Activated naive CD4-positive, alpha-beta T cell treated with anti-CD3 and anti-CD28 coated beads, Interleukin-2, amount 50 U/mL, for 72 hours (primary cell): ENCODE data around the gene NFIX. TPM values are rescaled to one million over a fixed set of nuclear protein-coding genes. Genes with fewer than 3 reads are reported as not detected.

Experiments
- ATAC-seq, 2 donors: fragments of 150-1000 bp; cut with Tn5 transposase; 2 replicates each; pipeline ENCODE4 v1.10.0; 2021; ENCODE audit warnings: mild to moderate bottlenecking in 2 of 2, moderate library complexity in 2 of 2
- DNase-seq, 2 donors: peaks; one replicate each; pipeline ENCODE4 v3.0.0; 2021 to 2022; ENCODE audit warnings: low spot score in 2 of 2
- H3K27ac Mint-ChIP-seq, 2 donors: one replicate each; pipeline ENCODE4 v1.8.0; 2022; ENCODE audit warnings: mild to moderate bottlenecking in 2 of 2, mixed read lengths in 2 of 2
- H3K36me3 Mint-ChIP-seq, 2 donors: one replicate each; pipeline ENCODE4 v1.8.0; 2022; ENCODE audit warnings: mixed read lengths in 2 of 2
- H3K9me3 Mint-ChIP-seq, 2 donors: one replicate each; pipeline ENCODE4 v1.8.0; 2022; ENCODE audit warnings: mixed read lengths in 2 of 2
- total RNA-seq, 2 donors: library from RNA; stranded (reverse); gene quantifications; one replicate each; pipeline ENCODE4 v1.2.3, GENCODE V29; 2022

Gene NFIX
- total RNA-seq, 2 donors from 2014 or later = 1.8 to 5.4 TPM

DNA sequence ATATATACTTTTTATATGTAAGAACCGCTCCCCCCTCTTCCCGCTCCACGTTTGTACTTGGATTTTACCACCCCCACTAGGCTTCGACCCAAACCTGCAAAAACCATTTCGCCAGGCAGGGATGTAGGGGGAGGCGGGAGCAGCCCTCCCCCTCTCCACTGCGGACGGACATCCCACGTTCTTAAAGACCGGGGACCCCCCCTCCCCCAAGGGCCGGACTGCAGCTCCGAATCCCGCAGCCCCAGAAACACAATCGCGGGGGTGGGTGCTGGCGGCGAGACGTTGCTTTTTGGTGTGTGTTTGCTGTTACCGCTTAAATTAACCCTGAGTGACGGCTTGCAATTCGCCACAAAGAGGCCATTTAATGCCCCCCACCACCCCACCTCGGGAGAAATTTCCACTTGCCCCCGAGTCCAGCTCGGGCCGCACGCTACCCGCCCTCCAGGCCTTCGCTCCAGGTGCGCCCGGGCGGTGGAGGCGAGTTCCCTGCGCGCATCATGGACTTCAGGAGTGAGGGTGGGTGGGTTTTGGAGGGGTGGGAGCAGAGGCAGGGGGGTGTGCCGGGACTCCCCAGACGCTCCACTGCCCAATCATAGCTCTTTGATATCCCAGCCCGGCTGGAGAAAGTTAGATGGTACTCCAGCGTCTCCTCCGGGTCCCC is 15.8 kb downstream of the NFIX start:
- Mint-ChIP-seq H3K36me3 (no peaks in the 10 kb centered on the region), H3K9me3 (no peaks in the 10 kb centered on the region), H3K27ac (peak overlapping the region in 1 of 2 donors; percentile 22)
- ATAC-seq (no peak), DNase-seq (no peak)

DNA sequence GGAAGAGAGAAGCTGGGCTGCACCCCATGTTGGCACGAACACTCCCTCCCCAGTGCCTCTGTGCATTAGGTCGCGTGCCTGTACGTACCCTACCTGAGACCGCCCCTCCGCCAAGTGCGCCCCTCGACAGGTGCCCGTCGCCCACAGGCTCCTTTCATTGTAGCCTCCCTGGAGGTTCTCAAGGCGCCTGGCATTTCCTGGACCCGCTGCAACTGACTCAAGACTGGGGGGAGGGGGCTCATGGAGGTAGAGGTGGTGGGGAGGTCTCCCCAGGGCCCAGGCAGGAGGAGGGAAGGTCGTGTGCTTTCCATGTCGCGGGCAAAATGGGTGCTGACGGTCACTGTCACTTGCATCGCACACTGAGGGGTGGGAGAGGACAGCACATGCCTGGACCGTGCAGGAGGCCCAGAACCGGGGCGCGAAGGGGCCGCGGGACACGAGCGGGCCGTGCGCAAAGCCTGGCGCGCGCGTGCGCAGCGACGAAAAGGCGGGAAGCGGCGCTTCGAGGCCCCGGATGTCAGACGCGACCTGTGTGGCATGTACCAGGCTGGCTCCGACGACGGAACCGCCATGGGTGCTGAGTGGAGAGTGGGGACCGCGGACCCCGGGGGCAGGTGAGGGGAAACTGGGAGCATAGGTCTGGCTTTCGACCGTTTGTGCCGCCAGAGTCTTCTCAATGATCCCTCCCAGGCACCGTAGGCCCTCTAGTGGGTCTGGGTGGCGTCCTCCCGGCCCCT is 16.5 kb downstream of the NFIX start:
- H3K9me3 Mint-ChIP-seq = no peaks in the 10 kb centered on the region
- no peaks in the 10 kb centered on the region for H3K36me3 Mint-ChIP-seq
- peak overlapping the region in 1 of 2 donors; percentile 22 for H3K27ac Mint-ChIP-seq
- ATAC-seq (no peak), DNase-seq (no peak)

DNA sequence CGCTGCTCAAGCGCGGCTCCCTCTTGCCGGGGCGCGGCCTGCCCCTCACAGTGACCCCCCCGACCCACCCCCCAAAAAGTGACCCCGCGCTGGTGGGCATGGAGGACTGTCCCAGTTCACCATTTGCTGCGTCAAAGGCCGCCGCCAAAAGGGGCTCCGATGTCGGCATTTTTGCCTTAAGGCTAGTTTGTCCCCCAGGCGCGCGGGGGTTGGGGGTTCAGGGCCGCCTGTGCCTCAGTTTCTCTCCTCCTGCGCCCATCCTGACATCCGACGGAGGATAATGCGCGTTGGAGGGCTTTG is 17.1 kb downstream of the NFIX start:
- DNase-seq = no peak
- Mint-ChIP-seq H3K27ac (peak overlapping the region in 1 of 2 donors; percentile 86), H3K9me3 (no peaks in the 10 kb centered on the region), H3K36me3 (no peaks in the 10 kb centered on the region)
- no peak for ATAC-seq

DNA sequence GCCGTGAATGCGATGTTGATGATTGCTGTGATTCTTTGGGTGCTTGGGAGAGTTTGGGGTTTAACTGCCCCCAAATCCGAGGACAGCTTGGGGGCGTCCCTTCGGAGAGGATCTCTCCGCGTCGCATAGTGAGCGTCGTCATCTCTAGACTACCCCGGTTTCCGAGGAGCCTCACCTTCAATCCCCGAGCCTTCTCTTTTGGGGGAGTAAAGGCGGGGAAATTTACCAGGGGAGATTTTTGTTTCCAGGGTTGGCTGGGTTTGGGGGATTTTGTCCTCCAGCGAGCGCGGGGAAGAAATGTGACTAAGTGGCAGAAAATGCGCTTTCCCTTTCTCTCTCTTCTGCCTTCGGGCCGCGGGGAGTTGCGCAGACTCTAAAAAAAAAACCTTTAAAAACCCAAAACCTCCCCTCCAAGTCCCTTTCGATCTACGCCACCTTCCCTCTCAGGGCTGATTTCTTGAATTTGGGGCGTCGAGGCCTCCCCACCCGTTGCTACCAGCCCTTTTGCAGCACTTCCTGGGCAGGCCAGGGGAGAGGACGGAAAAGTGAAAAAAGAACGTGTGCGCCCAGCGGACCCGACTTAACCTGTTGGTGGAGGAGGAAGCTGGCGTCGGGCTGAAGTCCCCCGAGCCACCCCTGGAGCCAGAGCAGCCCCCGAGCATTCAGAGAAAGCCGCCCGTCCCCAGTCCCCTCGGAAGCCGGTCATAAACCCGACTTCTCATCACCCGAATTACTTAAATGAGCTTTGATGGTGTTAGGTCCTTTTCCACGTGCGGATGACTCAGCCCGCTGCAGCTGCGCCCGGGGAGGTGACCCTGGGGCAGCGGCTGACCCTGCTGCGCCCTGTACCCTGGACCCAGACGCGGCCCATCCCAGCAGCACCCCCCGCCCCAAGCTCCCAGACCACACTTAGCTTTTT is 17.7 kb downstream of the NFIX start:
- no peaks in the 10 kb centered on the region for H3K36me3 Mint-ChIP-seq
- DNase-seq = peak; percentile 31 to 66

DNA sequence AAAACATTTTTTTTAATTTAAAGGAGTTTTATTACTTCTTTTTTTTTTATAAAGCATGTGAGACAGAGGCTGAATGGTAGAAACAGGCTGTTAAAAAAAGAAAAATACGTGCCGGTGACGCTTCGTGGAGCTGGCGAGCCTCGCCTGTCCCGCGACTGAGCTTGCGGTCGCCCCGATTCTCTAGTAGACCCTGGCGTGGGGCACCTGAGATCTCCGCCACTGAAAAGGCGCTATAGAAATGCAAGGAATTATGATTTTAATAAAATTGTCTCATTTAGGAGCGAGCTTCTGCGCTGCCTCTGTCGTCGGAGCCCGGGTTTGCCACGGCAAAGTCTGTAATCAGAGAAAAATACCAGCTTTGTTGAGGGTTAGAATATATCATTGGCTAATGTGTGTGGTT is 18.4 kb downstream of the NFIX start:
- ATAC-seq (no peak), DNase-seq (no peak)
- no peaks in the 10 kb centered on the region for H3K9me3 Mint-ChIP-seq
- peak overlapping the region in 1 of 2 donors; percentile 17 for H3K27ac Mint-ChIP-seq
- no peaks in the 10 kb centered on the region for H3K36me3 Mint-ChIP-seq

More for the DNA sequence above, 17.7 kb downstream of the NFIX start:
- ATAC-seq = peak; percentile 57 to 82
- Mint-ChIP-seq H3K27ac (peak overlapping the region; percentile 66 to 86), H3K9me3 (no peaks in the 10 kb centered on the region)

DNA sequence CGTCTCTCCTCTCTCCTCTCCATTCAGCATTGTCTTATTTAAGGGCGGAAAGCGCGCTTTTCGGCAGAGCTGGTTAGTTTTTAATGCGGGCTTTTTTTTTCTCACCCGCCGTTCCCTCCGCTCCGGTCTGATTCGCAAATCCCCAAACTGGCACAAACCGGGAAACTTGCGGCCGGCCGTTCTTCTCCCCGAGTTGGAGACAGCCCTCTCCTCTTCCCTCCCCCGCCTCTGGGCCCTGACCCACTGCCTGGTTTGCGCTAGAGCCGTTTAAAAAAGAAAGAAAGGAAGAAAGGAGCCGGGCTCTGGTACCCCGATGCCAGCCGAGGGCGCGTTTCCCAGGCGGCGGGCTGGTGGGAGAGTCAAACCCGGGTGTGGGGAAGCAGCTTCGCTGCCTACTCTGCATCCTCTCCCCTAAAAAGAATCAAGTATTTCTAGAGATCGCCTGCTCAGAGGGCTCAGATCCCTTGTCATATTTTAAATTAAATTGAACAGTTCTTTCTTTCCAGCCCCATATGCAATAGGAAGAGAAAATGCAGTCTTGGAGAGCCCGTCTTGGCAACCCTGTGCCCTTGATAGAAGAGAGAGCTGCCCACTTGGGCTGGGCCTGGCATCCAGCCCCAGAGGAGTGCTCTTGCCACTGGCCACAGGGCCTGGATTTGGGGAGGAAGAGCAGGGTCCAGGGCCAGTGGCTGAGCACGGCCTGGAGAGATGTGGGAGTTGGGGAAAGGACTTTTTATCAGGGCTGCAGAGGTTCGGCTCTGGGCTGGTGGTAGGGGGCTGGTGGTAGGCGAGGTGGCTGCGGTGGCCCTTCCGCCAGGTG is 19.0 kb downstream of the NFIX start:
- no peaks in the 10 kb centered on the region for H3K36me3 Mint-ChIP-seq
- H3K27ac Mint-ChIP-seq = peak overlapping the region in 1 of 2 donors; percentile 17
- ATAC-seq = no peak
- no peaks in the 10 kb centered on the region for H3K9me3 Mint-ChIP-seq
- DNase-seq = no peak

DNA sequence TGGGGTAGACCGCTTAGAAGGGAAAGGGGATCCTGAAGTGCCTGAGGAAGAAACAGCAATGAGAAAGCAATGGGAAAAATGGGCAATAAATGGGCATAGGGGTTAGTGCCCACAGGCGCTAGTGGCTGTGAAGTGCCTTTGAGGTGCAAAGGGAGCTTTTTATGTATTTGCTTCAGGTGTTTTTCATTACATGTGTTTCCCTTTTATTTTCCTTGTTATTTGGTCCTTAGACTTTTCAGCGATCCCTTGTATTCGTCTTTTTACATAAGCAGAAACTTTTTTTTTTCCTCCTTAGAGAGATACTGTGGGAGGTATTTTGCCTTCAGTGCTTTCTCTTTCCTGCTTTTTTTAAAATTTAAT is 19.6 kb downstream of the NFIX start:
- no peak overlapping the region for H3K27ac Mint-ChIP-seq
- H3K9me3 Mint-ChIP-seq = no peaks in the 10 kb centered on the region
- no peak for ATAC-seq
- no peak for DNase-seq
- no peaks in the 10 kb centered on the region for H3K36me3 Mint-ChIP-seq

DNA sequence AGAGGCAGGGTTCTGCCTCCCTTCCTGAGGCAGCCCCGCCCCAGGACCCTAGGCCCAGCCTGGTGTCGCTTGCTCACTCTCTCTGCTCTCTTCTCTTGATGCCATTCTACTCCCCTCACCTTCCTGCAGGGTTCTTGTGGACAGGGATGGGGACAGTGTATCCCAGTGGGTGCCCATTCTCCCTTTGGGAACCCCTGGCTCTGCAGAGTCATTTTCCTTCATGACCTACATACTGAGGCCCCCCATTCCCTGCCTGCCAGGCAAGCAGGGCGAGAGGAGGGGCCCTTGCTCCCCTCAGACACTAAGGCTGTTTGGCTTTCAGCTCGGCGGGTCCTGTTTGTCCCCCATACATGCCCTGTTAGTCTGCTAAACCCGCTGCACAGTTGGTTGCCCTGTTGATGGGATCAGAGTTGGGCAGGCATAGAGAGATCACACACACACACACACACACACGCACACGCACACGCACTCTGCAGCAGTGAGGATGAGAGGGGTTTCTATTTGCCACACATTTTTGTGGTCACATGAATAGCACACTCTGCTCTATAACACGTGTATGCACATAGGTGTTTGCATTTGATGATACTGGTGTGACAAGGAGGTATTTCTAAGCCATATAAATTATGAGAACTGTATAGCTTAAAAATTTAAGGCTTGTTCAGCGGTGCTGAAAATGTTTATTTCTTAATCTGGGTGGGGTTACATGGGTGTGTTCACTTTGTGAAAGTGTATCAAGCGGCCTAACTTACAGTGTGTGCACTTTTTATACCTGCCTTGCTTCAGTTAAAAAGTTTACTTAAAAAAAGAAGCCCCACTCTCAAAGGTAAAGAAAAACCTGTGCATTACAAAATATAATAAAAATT is 20.3 kb downstream of the NFIX start:
- Mint-ChIP-seq H3K9me3 (no peaks in the 10 kb centered on the region), H3K36me3 (no peaks in the 10 kb centered on the region), H3K27ac (no peak overlapping the region)
- no peak for ATAC-seq
- DNase-seq = no peak

DNA sequence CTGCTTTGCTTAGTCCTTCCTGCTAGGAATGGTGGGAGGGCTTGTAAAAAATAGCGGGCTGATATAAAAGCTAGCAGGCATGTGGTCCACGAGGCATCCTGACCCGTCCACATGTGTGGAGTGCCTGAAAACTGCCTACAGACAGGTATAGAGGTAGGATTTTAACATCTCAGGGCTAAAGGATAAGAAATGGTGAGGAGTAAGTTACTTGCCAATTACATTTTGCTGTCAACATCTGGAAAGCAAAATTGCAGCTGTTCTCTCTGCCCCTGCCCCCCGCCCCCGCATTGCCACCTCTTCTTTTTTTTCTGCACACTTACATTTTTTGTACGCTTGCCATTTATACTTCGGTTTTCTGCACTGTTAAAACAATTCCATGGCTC is 21.0 kb downstream of the NFIX start:
- no peak for ATAC-seq
- Mint-ChIP-seq H3K36me3 (no peaks in the 10 kb centered on the region), H3K9me3 (no peaks in the 10 kb centered on the region), H3K27ac (no peak overlapping the region)
- no peak for DNase-seq

DNA sequence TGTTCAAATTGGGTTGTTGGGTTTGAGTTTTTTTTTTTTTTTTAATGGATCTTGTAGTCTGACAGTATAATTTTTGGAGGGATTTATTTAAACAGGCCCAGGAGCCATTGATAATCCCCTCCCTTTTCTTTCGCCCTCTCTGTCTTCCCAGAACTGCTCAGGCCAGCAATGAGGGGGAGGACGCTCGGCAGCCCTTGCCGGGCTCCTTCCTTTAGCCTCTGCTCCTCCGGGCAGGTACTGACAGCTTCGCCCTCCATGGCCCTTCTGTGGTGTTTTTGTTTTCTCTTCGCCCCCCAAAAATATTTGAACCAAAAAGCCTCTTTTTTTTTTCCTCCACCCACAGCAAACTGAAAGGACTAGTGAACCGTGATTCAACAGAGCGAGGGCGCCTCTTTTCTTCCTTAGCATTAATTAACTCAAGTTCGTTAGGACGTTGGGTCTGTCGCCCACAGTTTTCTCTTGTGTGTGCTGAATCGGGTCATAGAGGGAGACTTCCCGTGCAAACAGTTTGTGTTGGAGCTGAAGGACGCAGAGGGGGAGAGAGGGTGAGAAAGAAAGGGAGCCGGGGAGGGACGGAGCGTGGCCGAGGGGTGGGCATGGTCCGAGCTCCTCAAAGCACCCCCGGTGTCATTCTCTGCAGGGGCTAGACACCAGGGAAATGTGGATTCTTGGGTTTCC is 21.5 kb downstream of the NFIX start:
- ATAC-seq = no peak
- Mint-ChIP-seq H3K36me3 (no peaks in the 10 kb centered on the region), H3K27ac (no peak overlapping the region), H3K9me3 (no peaks in the 10 kb centered on the region)
- no peak for DNase-seq

DNA sequence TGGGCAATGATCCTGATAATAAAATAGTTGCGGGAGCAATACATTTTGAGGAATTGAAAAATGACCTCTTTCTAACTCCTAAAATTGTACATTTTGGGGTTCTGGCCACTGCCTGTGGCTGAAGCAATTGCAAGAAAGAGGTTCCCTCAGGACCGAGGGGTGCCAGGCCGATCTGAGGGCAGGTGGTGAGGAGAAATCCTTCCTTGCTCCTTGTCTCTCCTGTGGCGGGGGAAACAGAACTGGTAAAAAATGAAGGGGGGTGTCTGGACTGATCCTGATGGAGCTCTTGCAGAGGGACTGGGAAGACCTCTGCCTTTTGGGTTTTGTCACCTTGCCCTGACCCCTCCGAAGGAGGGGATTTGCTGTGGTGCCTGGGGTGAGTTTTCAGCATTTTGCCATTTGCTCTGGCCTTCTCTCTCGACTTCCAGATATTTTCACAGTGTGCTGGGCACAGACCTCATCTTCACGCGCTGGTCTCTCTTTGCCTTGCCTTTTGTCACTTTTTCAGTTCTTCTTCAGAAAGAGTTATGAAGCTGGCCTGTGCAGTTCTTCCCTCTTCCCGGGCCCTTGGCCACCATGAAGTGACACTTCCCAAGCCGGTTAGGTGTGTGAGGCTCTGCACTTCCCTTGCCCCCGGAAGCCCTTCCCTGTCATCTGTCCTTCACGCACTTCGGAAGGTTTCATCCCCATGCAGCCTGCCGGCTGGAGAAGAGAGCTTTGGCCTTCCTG is 22.2 kb downstream of the NFIX start:
- Mint-ChIP-seq H3K36me3 (no peaks in the 10 kb centered on the region), H3K9me3 (no peaks in the 10 kb centered on the region), H3K27ac (no peak overlapping the region)
- ATAC-seq = no peak
- DNase-seq = no peak

DNA sequence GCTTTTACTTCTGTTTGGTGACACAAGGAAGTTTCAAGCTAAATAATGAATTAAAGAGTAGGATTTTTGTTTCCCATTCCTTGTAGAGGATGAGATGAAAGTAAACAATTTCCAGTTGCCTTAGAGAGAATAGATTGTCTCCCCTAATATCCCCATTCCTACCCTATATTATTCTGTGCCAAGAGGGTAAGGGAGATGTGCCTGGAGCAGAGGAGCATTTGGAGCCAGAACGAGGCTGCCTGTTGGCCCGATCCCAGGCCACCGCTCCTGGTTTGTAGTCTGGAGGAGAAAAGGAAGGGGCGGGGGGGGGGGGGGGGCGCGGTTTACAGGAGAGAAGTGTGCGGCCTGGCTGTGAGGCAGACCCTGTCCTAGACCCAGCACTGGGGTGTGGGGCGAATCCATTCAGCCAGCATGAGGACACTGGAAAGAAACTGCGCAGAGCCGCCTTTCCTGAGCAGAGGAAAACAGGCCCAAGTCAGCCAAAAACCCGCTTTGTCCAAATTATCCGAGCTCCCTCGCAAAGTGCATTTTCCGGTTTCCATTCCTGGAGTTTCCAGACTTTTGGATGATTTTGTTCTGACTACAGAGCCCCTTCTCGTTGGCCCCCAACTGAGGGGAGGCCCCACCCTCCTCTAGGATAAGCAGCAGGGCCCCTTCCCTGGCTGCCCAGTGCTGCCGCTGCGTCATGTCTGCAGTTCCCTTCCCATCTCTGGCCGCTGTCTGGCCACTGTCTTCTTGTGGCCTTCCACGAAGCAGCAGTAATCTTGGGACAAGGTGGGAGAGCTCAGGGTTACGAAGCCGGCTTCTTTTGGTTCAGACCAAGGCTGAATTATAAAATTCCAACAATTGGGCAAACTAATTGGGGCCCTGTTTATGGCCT is 23.0 kb downstream of the NFIX start:
- Mint-ChIP-seq H3K27ac (no peak overlapping the region), H3K36me3 (no peaks in the 10 kb centered on the region), H3K9me3 (no peaks in the 10 kb centered on the region)
- DNase-seq (no peak), ATAC-seq (no peak)

DNA sequence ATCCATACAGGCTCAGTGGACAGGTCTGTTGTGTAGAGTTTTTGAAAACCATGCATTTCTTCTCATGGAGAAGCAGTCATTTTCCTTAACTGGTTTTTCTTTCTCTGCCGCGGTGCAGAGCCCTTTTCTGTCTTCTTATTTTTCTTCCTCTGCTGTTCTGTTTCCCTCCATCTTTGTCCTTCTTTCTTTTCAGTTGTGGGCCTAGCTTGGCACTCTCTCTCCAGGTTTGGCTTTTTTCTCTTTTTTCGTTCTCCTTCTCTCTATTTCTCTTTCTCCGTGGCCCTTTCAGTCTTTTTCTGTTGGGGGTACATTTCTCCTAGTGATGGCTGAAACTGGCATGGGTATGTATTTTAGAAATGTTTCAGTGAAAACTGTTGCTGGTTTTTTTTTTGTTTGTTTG is 24.1 kb downstream of the NFIX start:
- DNase-seq (no peak), ATAC-seq (no peak)
- H3K36me3 Mint-ChIP-seq = peaks cover 0 to 3% of the 10 kb centered on the region in 2 donors
- H3K27ac Mint-ChIP-seq = no peak overlapping the region
- H3K9me3 Mint-ChIP-seq = no peaks in the 10 kb centered on the region

DNA sequence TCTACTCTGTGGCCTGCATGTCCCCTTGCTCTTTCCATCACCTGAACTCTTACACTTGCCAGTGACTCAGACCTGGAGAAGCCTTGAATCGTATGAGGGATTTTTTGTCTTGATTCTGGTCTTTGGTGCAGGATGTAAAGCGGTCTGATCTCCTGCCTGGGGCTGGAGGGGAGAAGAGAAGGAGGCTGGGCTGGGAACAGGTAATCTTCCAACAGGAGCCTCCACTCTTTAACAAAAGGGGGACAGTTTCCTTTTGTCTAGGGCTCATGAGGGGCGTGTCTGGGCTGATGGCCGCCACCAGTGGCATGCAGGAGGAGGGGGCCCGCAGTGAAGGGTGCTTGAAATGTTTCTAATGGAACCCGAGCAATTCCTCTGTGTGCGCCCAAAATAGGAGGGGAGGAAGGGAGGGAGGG is 24.7 kb downstream of the NFIX start:
- Mint-ChIP-seq H3K9me3 (no peaks in the 10 kb centered on the region), H3K27ac (no peak overlapping the region)

More for the DNA sequence above, 24.7 kb downstream of the NFIX start:
- H3K36me3 Mint-ChIP-seq = peaks cover 0 to 6% of the 10 kb centered on the region in 2 donors
- no peak for DNase-seq
- no peak for ATAC-seq
